ENCODE results near the gene NHERF1. TPM values are rescaled to one million over a fixed set of nuclear protein-coding genes. Genes with fewer than 3 reads are reported as not detected.

NHERF1 gene
- total RNA-seq, 2 donors from 2014 or later, result 20.2 to 30.9 TPM

- no peak for TF ChIP-seq CTCF (IDR thresholded peaks at IDR 0.05)
- Histone ChIP-seq H3K36me3 (no peaks in the 10 kb centered on the region), H3K4me3 (no peak overlapping the region), H3K27me3 (peaks cover 8 to 13% of the 10 kb centered on the region in 2 donors), H3K4me1 (peaks cover 0 to 30% of the 10 kb centered on the region in 2 donors), H3K9me3 (no peaks in the 10 kb centered on the region), H3K27ac (no peak overlapping the region)
- DNase-seq (ENCODE audit: low spot score), result no peak
Measured at GRCh38 chr17:74742153-74742515, 6.3 kb upstream of the NHERF1 start.

GRCh38 chr17:74742978-74743545 lies 5.4 kb upstream of the NHERF1 start:
- DNase-seq (ENCODE audit: low spot score), result no peak
- TF ChIP-seq CTCF (IDR thresholded peaks at IDR 0.05), result no peak
- H3K4me3 ChIP-seq, result no peak overlapping the region
- H3K27me3 ChIP-seq, result peaks cover 4 to 8% of the 10 kb centered on the region in 2 donors
- H3K27ac ChIP-seq, result no peak overlapping the region
- H3K9me3 ChIP-seq, result no peaks in the 10 kb centered on the region
- peaks cover 0 to 30% of the 10 kb centered on the region in 2 donors for H3K4me1 ChIP-seq
- H3K36me3 ChIP-seq, result no peaks in the 10 kb centered on the region

GRCh38 chr17:74743755-74744154 lies 4.7 kb upstream of the NHERF1 start:
- no peaks in the 10 kb centered on the region for H3K36me3 ChIP-seq
- no peak for DNase-seq (ENCODE audit: low spot score)
- H3K4me3 ChIP-seq, result no peak overlapping the region
- no peaks in the 10 kb centered on the region for H3K9me3 ChIP-seq
- peaks cover 0 to 4% of the 10 kb centered on the region in 2 donors for H3K27me3 ChIP-seq
- peaks cover 0 to 23% of the 10 kb centered on the region in 2 donors for H3K4me1 ChIP-seq
- no peak for TF ChIP-seq CTCF (IDR thresholded peaks at IDR 0.05)
- no peak overlapping the region for H3K27ac ChIP-seq

- H3K9me3 ChIP-seq, result no peaks in the 10 kb centered on the region
- H3K27me3 ChIP-seq, result peaks cover 0 to under 1% of the 10 kb centered on the region in 2 donors
- TF ChIP-seq CTCF (IDR thresholded peaks at IDR 0.05), result no peak
- H3K4me3 ChIP-seq, result no peak overlapping the region
- no peak overlapping the region for H3K27ac ChIP-seq
- H3K36me3 ChIP-seq, result no peaks in the 10 kb centered on the region
- H3K4me1 ChIP-seq, result peaks cover 0 to 28% of the 10 kb centered on the region in 2 donors
- no peak for DNase-seq (ENCODE audit: low spot score)
Measured at GRCh38 chr17:74744349-74744713, 4.1 kb upstream of the NHERF1 start.

- Histone ChIP-seq H3K36me3 (no peaks in the 10 kb centered on the region), H3K27me3 (no peaks in the 10 kb centered on the region), H3K9me3 (no peaks in the 10 kb centered on the region), H3K4me3 (peak overlapping the region in 1 of 2 donors; percentile 30), H3K27ac (peak overlapping the region; percentile 36 to 60), H3K4me1 (peaks cover 0 to 34% of the 10 kb centered on the region in 2 donors)
- peak; percentile 100 for TF ChIP-seq CTCF (IDR thresholded peaks at IDR 0.05)
- peak; percentile 95 for DNase-seq (ENCODE audit: low spot score)
Measured at GRCh38 chr17:74744714-74745547, 3.5 kb upstream of the NHERF1 start.

Data from right atrium auricular region (tissue), 2 donors.